HUES48 (cell line): ENCODE results near the gene ANKS1B.

Experiments used
- H3K27ac ChIP-seq: one replicate; pipeline ENCODE4 v1.7.0; 2013; ENCODE audit warnings: low read depth, low read length, inconsistent platforms
- H3K27me3 ChIP-seq: 2 replicates; pipeline ENCODE4 v1.6.1; 2013; ENCODE audit warnings: mild to moderate bottlenecking, low read length; ENCODE audit not compliant: control insufficient read depth, insufficient read depth
- H3K36me3 ChIP-seq: 2 replicates; pipeline ENCODE4 v1.6.1; 2013; ENCODE audit warnings: low read length; ENCODE audit not compliant: control insufficient read depth, insufficient read depth
- H3K4me1 ChIP-seq: 2 replicates; pipeline ENCODE4 v1.6.1; 2013; ENCODE audit warnings: mild to moderate bottlenecking, low read length; ENCODE audit not compliant: control insufficient read depth, insufficient read depth
- H3K4me3 ChIP-seq: 2 replicates; pipeline ENCODE4 v1.5.1; 2013; ENCODE audit warnings: mild to moderate bottlenecking, low read depth, low read length
- H3K9ac ChIP-seq: 2 replicates; pipeline ENCODE4 v1.6.1; 2013; ENCODE audit warnings: mild to moderate bottlenecking, low read depth, low read length, moderate library complexity
- H3K9me3 ChIP-seq: 2 replicates; pipeline ENCODE4 v1.6.1; 2013; ENCODE audit warnings: low read length; ENCODE audit not compliant: control insufficient read depth, insufficient read depth

ANKS1B gene

DNA sequence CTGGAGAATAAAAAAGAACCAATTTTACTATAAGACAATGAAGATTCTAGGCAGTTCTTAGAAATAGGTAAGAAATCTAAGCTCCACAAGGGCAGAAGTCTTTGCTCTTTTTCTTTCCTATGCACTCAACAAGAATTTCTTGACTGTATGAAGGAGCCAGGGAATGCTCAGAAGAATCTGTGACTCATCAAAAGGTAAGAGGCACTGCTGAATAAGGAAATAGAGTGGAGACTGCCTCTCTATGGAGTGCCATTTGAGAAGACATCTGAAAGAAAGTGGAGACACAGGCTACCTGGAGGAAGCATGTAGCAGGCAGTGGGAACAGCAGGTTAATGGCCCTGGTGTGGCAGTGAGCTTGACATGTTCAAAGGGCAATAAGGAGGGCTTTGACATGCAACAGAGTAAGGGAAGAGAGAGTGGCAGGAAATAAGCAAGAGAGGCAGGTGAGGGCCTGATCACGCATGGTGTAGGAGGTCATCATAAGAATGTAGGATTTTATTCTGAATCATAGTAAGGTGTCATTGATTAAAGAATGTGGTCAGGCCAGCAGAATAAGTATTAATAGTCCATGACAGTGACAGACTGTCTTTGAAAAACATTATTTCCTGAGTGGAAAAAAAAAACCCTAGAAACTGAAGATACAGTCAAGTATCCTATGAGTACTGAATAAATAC is 783.9 kb downstream of the ANKS1B start:
- H3K27me3 ChIP-seq: no peaks in the 10 kb centered on the region
- no peaks in the 10 kb centered on the region for H3K36me3 ChIP-seq
- H3K4me1 ChIP-seq: 0 out of 2 replicates have a peak, but pooled peaks cover 3% of the 10 kb centered on the region
- H3K27ac ChIP-seq: no peak overlapping the region
- no peak overlapping the region for H3K4me3 ChIP-seq
- H3K9ac ChIP-seq: no peak overlapping the region
- no peaks in the 10 kb centered on the region for H3K9me3 ChIP-seq

- H3K4me3 ChIP-seq: no peak overlapping the region
- no peak overlapping the region for H3K9ac ChIP-seq
- H3K27me3 ChIP-seq: no peaks in the 10 kb centered on the region
- H3K4me1 ChIP-seq: 0 out of 2 replicates have a peak, but pooled peaks cover 3% of the 10 kb centered on the region
- H3K9me3 ChIP-seq: no peaks in the 10 kb centered on the region
- H3K27ac ChIP-seq: peak overlapping the region; percentile 83
- no peaks in the 10 kb centered on the region for H3K36me3 ChIP-seq
These were observed 789.3 kb downstream of the ANKS1B start for GRCh38 chr12:99195474-99195873.

DNA sequence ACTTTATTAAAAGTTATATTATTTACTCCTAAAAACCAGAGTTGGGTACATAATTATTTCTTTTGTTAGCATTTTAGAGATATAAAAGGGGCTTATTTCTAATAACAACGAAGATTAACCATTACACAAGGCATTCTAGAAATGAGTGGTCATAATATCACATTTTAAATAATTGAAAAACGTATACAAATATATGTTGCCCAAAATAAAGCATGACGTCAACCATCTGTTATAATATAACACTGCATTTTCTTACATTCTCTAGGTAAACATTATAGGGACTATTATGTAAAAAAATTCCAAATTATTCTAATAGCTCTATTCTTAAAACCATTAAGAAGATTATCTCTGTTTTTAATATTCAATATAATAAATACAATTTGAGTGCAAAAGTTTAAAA is 792.2 kb downstream of the ANKS1B start:
- Histone ChIP-seq H3K9me3 (no peaks in the 10 kb centered on the region), H3K27ac (no peak overlapping the region), H3K9ac (no peak overlapping the region), H3K36me3 (no peaks in the 10 kb centered on the region), H3K4me1 (0 out of 2 replicates have a peak, but pooled peaks cover 3% of the 10 kb centered on the region), H3K27me3 (no peaks in the 10 kb centered on the region), H3K4me3 (no peak overlapping the region)

- H3K9ac ChIP-seq: no peak overlapping the region
- no peaks in the 10 kb centered on the region for H3K27me3 ChIP-seq
- H3K9me3 ChIP-seq: no peaks in the 10 kb centered on the region
- no peak overlapping the region for H3K27ac ChIP-seq
- H3K4me3 ChIP-seq: no peak overlapping the region
- no peaks in the 10 kb centered on the region for H3K4me1 ChIP-seq
- H3K36me3 ChIP-seq: no peaks in the 10 kb centered on the region
These were observed 807.9 kb downstream of the ANKS1B start for GRCh38 chr12:99176871-99177270.

GRCh38 chr12:99170461-99170860 is 814.3 kb downstream of the ANKS1B start:
- Histone ChIP-seq H3K9me3 (no peaks in the 10 kb centered on the region), H3K9ac (no peak overlapping the region), H3K36me3 (no peaks in the 10 kb centered on the region), H3K4me1 (no peaks in the 10 kb centered on the region), H3K4me3 (no peak overlapping the region), H3K27me3 (no peaks in the 10 kb centered on the region), H3K27ac (no peak overlapping the region)

DNA sequence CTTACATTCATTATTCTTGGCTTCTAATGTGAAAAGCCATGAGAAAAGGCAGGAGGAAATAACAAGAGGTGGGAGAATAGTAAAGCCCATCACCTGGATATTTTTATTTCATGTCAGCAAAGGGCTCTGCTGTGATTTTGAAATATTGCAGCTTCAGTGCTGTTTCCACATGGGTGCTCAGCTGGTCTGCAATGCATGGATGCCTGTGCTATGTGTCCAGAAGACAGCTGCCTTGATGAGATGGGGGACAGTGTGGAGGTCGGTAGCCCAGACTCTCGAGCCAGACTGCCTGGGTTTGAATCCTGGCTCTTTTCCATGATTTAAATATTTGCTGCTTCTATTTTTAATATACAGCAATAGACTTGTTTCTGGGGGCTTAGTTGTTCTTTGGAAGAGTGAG is 814.7 kb downstream of the ANKS1B start:
- H3K27ac ChIP-seq: no peak overlapping the region
- no peaks in the 10 kb centered on the region for H3K9me3 ChIP-seq
- no peak overlapping the region for H3K9ac ChIP-seq
- no peaks in the 10 kb centered on the region for H3K27me3 ChIP-seq
- H3K36me3 ChIP-seq: no peaks in the 10 kb centered on the region
- H3K4me3 ChIP-seq: no peak overlapping the region
- no peaks in the 10 kb centered on the region for H3K4me1 ChIP-seq

DNA sequence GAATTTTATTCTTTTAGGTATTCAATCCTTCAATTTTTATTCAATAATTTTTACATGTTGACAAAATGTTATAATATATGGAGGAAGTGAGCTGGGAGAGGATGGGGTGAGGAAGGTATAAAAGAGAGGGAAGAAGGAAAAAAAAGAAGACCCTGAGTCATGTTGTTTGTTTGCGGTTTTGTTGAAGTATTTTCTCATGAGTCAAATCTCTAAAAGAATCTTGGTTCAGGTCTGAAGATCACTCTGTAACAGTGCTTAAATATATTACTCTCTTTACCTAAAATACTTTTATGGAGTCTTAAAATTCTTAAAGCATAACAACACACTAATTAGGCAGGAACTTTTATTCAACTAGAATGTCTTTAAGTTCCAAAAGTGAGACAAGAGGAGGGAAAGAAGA is 826.8 kb downstream of the ANKS1B start:
- Histone ChIP-seq H3K9me3 (no peaks in the 10 kb centered on the region), H3K27me3 (no peaks in the 10 kb centered on the region), H3K4me3 (no peak overlapping the region), H3K4me1 (peaks cover 24% of the 10 kb centered on the region), H3K9ac (no peak overlapping the region), H3K36me3 (no peaks in the 10 kb centered on the region), H3K27ac (no peak overlapping the region)

GRCh38 chr12:99154983-99155336 is 829.8 kb downstream of the ANKS1B start:
- Histone ChIP-seq H3K27ac (peak overlapping the region; percentile 64), H3K4me3 (peak overlapping the region; percentile 36)

GRCh38 chr12:99154216-99154982 is 830.3 kb downstream of the ANKS1B start:
- Histone ChIP-seq H3K9ac (no peak overlapping the region), H3K4me1 (peaks cover 24% of the 10 kb centered on the region), H3K27me3 (no peaks in the 10 kb centered on the region), H3K27ac (peak overlapping the region; percentile 64), H3K4me3 (peak overlapping the region; percentile 36), H3K9me3 (no peaks in the 10 kb centered on the region), H3K36me3 (no peaks in the 10 kb centered on the region)

More at GRCh38 chr12:99154983-99155336, 829.8 kb downstream of the ANKS1B start:
- Histone ChIP-seq H3K27me3 (no peaks in the 10 kb centered on the region), H3K4me1 (peaks cover 24% of the 10 kb centered on the region), H3K9ac (no peak overlapping the region), H3K36me3 (no peaks in the 10 kb centered on the region), H3K9me3 (no peaks in the 10 kb centered on the region)

GRCh38 chr12:99153293-99153692 is 831.4 kb downstream of the ANKS1B start:
- Histone ChIP-seq H3K9me3 (no peaks in the 10 kb centered on the region), H3K27me3 (no peaks in the 10 kb centered on the region), H3K4me1 (peaks cover 24% of the 10 kb centered on the region), H3K4me3 (no peak overlapping the region), H3K27ac (no peak overlapping the region), H3K36me3 (no peaks in the 10 kb centered on the region), H3K9ac (no peak overlapping the region)

DNA sequence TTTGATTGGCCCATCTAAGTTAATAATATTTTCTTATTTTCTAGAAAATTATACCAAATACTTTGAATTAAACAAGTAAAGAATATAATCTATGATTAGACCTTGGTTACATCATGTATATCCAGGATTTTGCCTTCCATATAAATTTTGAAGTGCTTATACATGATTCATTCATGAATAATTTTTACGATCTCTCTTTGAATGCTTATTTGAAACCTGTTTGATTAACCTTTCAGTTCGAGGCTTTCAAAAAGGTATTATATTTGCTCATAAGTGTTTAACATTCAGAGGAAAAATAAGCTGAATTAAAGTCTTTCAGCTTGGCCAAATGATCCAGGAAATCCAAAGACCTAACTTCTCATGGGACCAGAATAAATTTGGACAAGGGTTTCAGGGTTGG is 832.4 kb downstream of the ANKS1B start:
- Histone ChIP-seq H3K27ac (no peak overlapping the region), H3K9me3 (no peaks in the 10 kb centered on the region), H3K9ac (no peak overlapping the region), H3K36me3 (no peaks in the 10 kb centered on the region), H3K4me1 (peaks cover 24% of the 10 kb centered on the region), H3K4me3 (no peak overlapping the region), H3K27me3 (no peaks in the 10 kb centered on the region)
